Measurements from ENCODE around the gene PXDN. TPM values are rescaled to one million over a fixed set of nuclear protein-coding genes. Genes with fewer than 3 reads are reported as not detected.

Gene PXDN
- total and polyA plus RNA-seq, 11 donors, result 5.9 to 83.7 (median 28.2) TPM

DNA sequence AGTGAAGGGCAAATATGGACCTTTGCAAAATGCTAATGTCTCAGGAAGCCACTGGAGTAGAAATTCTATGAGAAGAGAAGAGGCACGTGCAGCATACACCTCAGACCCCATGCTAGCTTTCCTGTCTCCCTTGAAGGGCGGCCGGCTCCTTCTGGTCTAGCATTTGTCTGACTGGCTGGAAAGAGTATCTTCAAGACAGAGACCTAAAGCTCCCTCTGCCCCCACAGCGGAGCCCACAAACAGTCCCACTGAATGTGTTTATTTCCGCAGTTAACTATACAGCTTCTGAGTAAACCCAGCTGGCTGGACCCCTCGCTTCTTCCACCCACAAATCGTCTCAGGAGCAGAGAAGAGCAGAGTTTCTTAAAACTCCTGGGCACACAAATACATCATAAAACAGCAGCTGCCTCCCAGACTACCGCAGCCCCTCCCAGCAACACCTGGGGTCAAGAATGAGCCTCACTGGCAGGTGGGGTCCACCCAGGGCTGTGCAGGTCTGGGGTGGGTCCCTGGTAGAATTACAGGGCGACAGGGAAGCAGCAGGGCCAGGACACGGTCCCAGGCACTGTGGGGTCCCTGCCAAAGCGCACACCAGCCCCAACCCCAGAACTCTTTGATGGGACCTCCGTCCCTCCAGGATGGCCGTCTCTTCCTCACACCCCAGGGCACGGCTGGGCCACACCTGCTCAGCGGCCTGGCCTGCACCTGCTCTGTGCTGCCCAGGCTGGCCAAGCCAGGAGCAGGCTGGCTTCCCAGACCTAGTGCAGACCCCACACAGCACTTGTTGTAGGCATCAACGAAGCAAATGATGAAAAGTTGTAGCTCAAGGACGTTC lies 103.8 kb downstream of the PXDN start:
- Histone ChIP-seq H3K27ac (no peak overlapping the region), H3K27me3 (no peaks in the 10 kb centered on the region), H3K4me1 (peaks cover 0 to 30% (median 3%) of the 10 kb centered on the region in 12 donors), H3K36me3 (peaks cover 0 to 83% (median 54%) of the 10 kb centered on the region in 9 donors), H3K9me3 (no peaks in the 10 kb centered on the region), H3K4me3 (no peak overlapping the region)
- ATAC-seq (peak in 1 of 4 donors; percentile 10), DNase-seq (peak in 1 of 5 donors; percentile 19)
- TF ChIP-seq CTCF (IDR thresholded peaks at IDR 0.05) (no peak), POLR2A (IDR thresholded peaks at IDR 0.05) (no peak)
- 89 to 94% (median 92%) methylated on average over 16 to 17 of the region's 17 CpGs for WGBS, 4 donors
- intact Hi-C loops (cut with DNase I), result no loop called here

- intact Hi-C loops (cut with DNase I), result loop anchor here in 1 of 10 donors (5.0 kb wide), 1 partner anchor 42 kb away; no protein-coding TSS in a partner anchor
- H3K4me3 ChIP-seq, result no peak overlapping the region
- H3K9me3 ChIP-seq, result no peaks in the 10 kb centered on the region
- H3K36me3 ChIP-seq, result peaks cover 0 to 87% (median 65%) of the 10 kb centered on the region in 9 donors
- DNase-seq, result peak in 1 of 5 donors; percentile 25
- no peak for ATAC-seq
- no peaks in the 10 kb centered on the region for H3K27me3 ChIP-seq
- peaks cover 0 to 26% (median 2%) of the 10 kb centered on the region in 12 donors for H3K4me1 ChIP-seq
- TF ChIP-seq POLR2A (IDR thresholded peaks at IDR 0.05) (no peak), CTCF (IDR thresholded peaks at IDR 0.05) (no peak)
- no peak overlapping the region for H3K27ac ChIP-seq
- WGBS, 4 donors, result 90 to 94% (median 93%) methylated on average over 15 to 25 of the region's 25 CpGs
These were observed 105.0 kb downstream of the PXDN start for GRCh38 chr2:1639086-1639858.

- DNase-seq, result peak in 1 of 5 donors; percentile 11
- Histone ChIP-seq H3K27ac (no peak overlapping the region), H3K4me3 (no peak overlapping the region), H3K4me1 (peaks cover 0 to 23% (median 2%) of the 10 kb centered on the region in 12 donors), H3K9me3 (no peaks in the 10 kb centered on the region), H3K36me3 (peaks cover 0 to 89% (median 71%) of the 10 kb centered on the region in 9 donors), H3K27me3 (peaks cover 0 to 6% (median 0%) of the 10 kb centered on the region in 9 donors)
- 74 to 80% (median 77%) methylated on average over 11 of the region's 11 CpGs for WGBS, 4 donors
- no peak for TF ChIP-seq CTCF (IDR thresholded peaks at IDR 0.05)
- no peak for TF ChIP-seq POLR2A (IDR thresholded peaks at IDR 0.05)
- ATAC-seq, result no peak
- intact Hi-C loops (cut with DNase I), result loop anchor here in 1 of 10 donors (5.0 kb wide), 1 partner anchor 41 kb away; no protein-coding TSS in a partner anchor
These were observed 105.9 kb downstream of the PXDN start for GRCh38 chr2:1638281-1638860.

Measured in heart left ventricle (tissue), 16 donors.